Erythroblast (primary cell): ENCODE measurements around the gene CRYL1.

ENCODE experiments used
- GATA1 ChIP-seq: IDR thresholded peaks from 2 replicates; pipeline ENCODE4 v1.6.1; 2011; ENCODE audit warnings: low read depth, mild to moderate bottlenecking, control low read depth, low read length, moderate library complexity
- POLR2A ChIP-seq: IDR thresholded peaks from 2 replicates; pipeline ENCODE4 v1.6.1; 2011; ENCODE audit warnings: mild to moderate bottlenecking, low read length

DNA sequence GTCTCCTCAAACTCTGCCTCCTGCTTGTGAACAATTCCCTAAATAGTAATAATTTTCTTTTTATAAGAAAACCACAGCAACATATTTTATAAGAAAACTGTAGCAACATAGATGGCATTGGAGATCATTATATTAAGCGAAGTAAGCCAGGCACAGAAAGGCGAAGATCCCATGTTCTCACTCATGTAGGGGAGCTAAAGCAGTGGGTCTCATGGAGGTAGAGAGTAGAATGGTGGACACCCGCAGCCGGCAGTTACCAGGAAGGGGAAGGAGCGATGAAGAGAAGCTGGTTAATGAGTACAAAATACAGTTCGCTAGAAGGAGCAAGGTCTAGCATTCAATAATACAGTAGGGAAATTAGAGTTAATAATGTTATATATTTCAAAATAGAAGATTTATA, 42.9 kb downstream of the CRYL1 start:
- no peak for TF ChIP-seq POLR2A
- no peak for TF ChIP-seq GATA1
